SK-N-SH treated with all-trans-retinoic acid at 6 μM for 48 hours (cell line): ENCODE data around the gene CAPN11.
A peak's percentile ranks its signal among the peaks of the same experiment; 100 is the strongest.

ENCODE experiments used
- ATAC-seq: fragments of 200-7000 bp; cut with Tn5 transposase; 3 replicates; pipeline ENCODE4 v1.9.1; 2020; ENCODE audit warnings: mild to moderate bottlenecking, moderate library complexity
- ARNTL ChIP-seq: fragments of 450-650 bp; formaldehyde crosslinking; IDR thresholded peaks from 2 replicates; pipeline ENCODE4 v1.5.0; 2020; ENCODE audit warnings: low read depth, mild to moderate bottlenecking, moderate library complexity, borderline replicate concordance
- BACH2 ChIP-seq: fragments of 250-450 bp; sonication (Bioruptor Pico); IDR thresholded peaks from 2 replicates; pipeline ENCODE4 v1.9.0; 2021; ENCODE audit warnings: mild to moderate bottlenecking, borderline replicate concordance
- CSDC2 ChIP-seq: fragments of 250-450 bp; sonication (Bioruptor Pico); IDR thresholded peaks from 2 replicates; pipeline ENCODE4 v1.5.0; 2020; ENCODE audit warnings: mild to moderate bottlenecking, moderate library complexity
- ESRRG ChIP-seq: fragments of 250-450 bp; sonication (Bioruptor Pico); IDR thresholded peaks from 2 replicates; pipeline ENCODE4 v1.6.1; 2021; ENCODE audit warnings: mild to moderate bottlenecking
- GLIS3 ChIP-seq: fragments of 250-450 bp; sonication (Bioruptor Pico); IDR thresholded peaks from 2 replicates; pipeline ENCODE4 v1.5.0; 2020; ENCODE audit warnings: mild to moderate bottlenecking, moderate library complexity
- ISL1 ChIP-seq: fragments of 250-450 bp; sonication (Bioruptor Pico); IDR thresholded peaks from 2 replicates; pipeline ENCODE4 v2.1.2; 2022; ENCODE audit warnings: mild to moderate bottlenecking, moderate library complexity
- OSR1 ChIP-seq: fragments of 250-450 bp; sonication (Bioruptor Pico); IDR thresholded peaks from 2 replicates; pipeline ENCODE4 v1.8.0; 2022; ENCODE audit warnings: moderate library complexity, mild to moderate bottlenecking, inconsistent platforms
- PPARA ChIP-seq: fragments of 250-450 bp; sonication (Bioruptor Pico); IDR thresholded peaks from 2 replicates; pipeline ENCODE4 v1.5.0; 2020; ENCODE audit warnings: mild to moderate bottlenecking, borderline replicate concordance
- RARB ChIP-seq: fragments of 250-450 bp; sonication (Bioruptor Pico); IDR thresholded peaks from 2 replicates; pipeline ENCODE4 v1.8.0; 2021; ENCODE audit warnings: mild to moderate bottlenecking, moderate library complexity
- SNAI2 ChIP-seq: fragments of 250-450 bp; sonication (Bioruptor Pico); IDR thresholded peaks from 2 replicates; pipeline ENCODE4 v1.5.0; 2020; ENCODE audit warnings: mild to moderate bottlenecking, moderate library complexity
- TCF4 ChIP-seq: fragments of 250-450 bp; sonication (Bioruptor Pico); IDR thresholded peaks from 2 replicates; pipeline ENCODE4 v1.8.0; 2021; ENCODE audit warnings: mild to moderate bottlenecking, moderate library complexity, borderline replicate concordance
- TOX ChIP-seq: fragments of 250-450 bp; sonication (Bioruptor Pico); IDR thresholded peaks from 2 replicates; pipeline ENCODE4 v1.8.0; 2021; ENCODE audit warnings: mild to moderate bottlenecking, moderate library complexity, borderline replicate concordance
- ZC3H10 ChIP-seq: fragments of 250-450 bp; sonication (Bioruptor Pico); IDR thresholded peaks from 2 replicates; pipeline ENCODE4 v1.5.1; 2021; ENCODE audit warnings: mild to moderate bottlenecking, moderate library complexity
- ZFP3 ChIP-seq: fragments of 250-450 bp; sonication (Bioruptor Pico); IDR thresholded peaks from 2 replicates; pipeline ENCODE4 v1.5.0; 2020; ENCODE audit warnings: mild to moderate bottlenecking, moderate library complexity
- ZNF565 ChIP-seq: fragments of 450-650 bp; formaldehyde crosslinking; conservative IDR thresholded peaks from 2 replicates; pipeline ENCODE4 v1.5.0; 2020; ENCODE audit warnings: low read depth, mild to moderate bottlenecking, moderate library complexity
- ZNF70 ChIP-seq: fragments of 450-650 bp; formaldehyde crosslinking; IDR thresholded peaks from 2 replicates; pipeline ENCODE4 v1.5.0; 2020; ENCODE audit warnings: mild to moderate bottlenecking, moderate library complexity
- TF ChIP-seq, protein P1 (sequence below): fragments of 250-450 bp; sonication (Bioruptor Pico); IDR thresholded peaks from 2 replicates; pipeline ENCODE4 v1.8.0; 2021; ENCODE audit warnings: low read depth, mild to moderate bottlenecking, moderate library complexity, borderline replicate concordance
- TF ChIP-seq, protein P2 (sequence below): fragments of 250-450 bp; sonication (Bioruptor Pico); IDR thresholded peaks from 2 replicates; pipeline ENCODE4 v1.5.1; 2020; ENCODE audit warnings: low read depth, mild to moderate bottlenecking, moderate library complexity
- TF ChIP-seq, protein P3 (sequence below): fragments of 250-450 bp; sonication (Bioruptor Pico); IDR thresholded peaks from 2 replicates; pipeline ENCODE4 v1.5.1; 2021; ENCODE audit warnings: mild to moderate bottlenecking, moderate library complexity
- TF ChIP-seq, protein P4 (sequence below): fragments of 250-450 bp; sonication (Bioruptor Pico); IDR thresholded peaks from 2 replicates; pipeline ENCODE4 v1.5.0; 2020; ENCODE audit warnings: mild to moderate bottlenecking, moderate library complexity

Gene CAPN11

GRCh38 chr6:44115866-44116265 lies 42.8 kb upstream of the CAPN11 start (continued):
- TF ChIP-seq, protein P1, sequence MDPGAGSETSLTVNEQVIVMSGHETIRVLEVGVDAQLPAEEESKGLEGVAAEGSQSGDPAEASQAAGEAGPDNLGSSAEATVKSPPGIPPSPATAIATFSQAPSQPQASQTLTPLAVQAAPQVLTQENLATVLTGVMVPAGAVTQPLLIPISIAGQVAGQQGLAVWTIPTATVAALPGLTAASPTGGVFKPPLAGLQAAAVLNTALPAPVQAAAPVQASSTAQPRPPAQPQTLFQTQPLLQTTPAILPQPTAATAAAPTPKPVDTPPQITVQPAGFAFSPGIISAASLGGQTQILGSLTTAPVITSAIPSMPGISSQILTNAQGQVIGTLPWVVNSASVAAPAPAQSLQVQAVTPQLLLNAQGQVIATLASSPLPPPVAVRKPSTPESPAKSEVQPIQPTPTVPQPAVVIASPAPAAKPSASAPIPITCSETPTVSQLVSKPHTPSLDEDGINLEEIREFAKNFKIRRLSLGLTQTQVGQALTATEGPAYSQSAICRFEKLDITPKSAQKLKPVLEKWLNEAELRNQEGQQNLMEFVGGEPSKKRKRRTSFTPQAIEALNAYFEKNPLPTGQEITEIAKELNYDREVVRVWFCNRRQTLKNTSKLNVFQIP (CRISPR knock-in tag): no peak
- no peak for TF ChIP-seq RARB (CRISPR knock-in tag)

DNA sequence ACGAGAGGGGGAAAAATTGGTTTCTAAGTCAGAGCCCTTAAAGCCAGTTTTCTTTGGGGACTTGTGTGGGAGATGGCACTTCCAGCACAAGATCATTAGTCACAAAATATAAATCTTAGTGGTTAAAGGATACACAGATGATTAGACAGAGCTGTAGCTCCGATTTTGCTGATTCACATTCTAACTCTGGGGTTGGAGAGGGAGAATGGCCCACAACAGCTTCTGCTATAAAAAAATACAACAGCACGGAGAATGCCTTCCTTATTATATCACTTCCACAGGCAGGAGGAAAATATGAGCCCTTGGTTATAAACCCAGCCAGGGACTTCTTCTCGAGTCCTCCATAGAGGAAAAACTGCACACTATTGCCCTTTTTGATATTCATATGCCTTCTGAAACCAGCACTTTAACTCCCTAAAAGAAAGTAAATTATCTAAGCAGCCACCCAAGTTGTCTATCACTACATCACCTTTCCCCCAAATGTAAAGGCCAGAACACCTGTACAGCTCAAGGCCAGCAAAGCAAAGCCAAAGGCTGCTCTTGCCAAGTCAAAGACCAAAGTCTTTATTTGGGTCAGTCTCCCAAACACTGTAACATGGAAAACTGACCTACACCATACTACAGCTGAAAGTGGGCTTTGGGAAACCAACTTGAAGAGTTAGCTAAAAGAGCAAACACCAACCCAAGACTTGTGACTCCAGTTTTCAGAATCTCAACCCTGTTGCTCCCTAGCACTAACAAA lies 41.8 kb upstream of the CAPN11 start:
- peak; percentile 78 for ATAC-seq
- TF ChIP-seq ZNF565 (CRISPR knock-in tag): no peak
- TF ChIP-seq ZC3H10: no peak
- TF ChIP-seq ESRRG: no peak
- TF ChIP-seq OSR1 (CRISPR knock-in tag): no peak
- no peak for TF ChIP-seq GLIS3
- TF ChIP-seq PPARA (CRISPR knock-in tag): no peak
- no peak for TF ChIP-seq SNAI2 (CRISPR knock-in tag)
- TF ChIP-seq, protein P2, sequence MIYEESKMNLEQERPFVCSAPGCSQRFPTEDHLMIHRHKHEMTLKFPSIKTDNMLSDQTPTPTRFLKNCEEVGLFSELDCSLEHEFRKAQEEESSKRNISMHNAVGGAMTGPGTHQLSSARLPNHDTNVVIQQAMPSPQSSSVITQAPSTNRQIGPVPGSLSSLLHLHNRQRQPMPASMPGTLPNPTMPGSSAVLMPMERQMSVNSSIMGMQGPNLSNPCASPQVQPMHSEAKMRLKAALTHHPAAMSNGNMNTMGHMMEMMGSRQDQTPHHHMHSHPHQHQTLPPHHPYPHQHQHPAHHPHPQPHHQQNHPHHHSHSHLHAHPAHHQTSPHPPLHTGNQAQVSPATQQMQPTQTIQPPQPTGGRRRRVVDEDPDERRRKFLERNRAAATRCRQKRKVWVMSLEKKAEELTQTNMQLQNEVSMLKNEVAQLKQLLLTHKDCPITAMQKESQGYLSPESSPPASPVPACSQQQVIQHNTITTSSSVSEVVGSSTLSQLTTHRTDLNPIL (CRISPR knock-in tag): no peak
- TF ChIP-seq ISL1 (CRISPR knock-in tag): no peak
- no peak for TF ChIP-seq BACH2 (CRISPR knock-in tag)
- TF ChIP-seq, protein P1 (CRISPR knock-in tag): no peak
- no peak for TF ChIP-seq CSDC2
- no peak for TF ChIP-seq TOX (CRISPR knock-in tag)
- no peak for TF ChIP-seq ARNTL (CRISPR knock-in tag)
- TF ChIP-seq ZFP3 (CRISPR knock-in tag): no peak
- TF ChIP-seq, protein P3, sequence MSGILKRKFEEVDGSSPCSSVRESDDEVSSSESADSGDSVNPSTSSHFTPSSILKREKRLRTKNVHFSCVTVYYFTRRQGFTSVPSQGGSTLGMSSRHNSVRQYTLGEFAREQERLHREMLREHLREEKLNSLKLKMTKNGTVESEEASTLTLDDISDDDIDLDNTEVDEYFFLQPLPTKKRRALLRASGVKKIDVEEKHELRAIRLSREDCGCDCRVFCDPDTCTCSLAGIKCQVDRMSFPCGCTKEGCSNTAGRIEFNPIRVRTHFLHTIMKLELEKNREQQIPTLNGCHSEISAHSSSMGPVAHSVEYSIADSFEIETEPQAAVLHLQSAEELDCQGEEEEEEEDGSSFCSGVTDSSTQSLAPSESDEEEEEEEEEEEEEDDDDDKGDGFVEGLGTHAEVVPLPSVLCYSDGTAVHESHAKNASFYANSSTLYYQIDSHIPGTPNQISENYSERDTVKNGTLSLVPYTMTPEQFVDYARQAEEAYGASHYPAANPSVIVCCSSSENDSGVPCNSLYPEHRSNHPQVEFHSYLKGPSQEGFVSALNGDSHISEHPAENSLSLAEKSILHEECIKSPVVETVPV: no peak

GRCh38 chr6:44117397-44118128 lies 41.1 kb upstream of the CAPN11 start:
- TF ChIP-seq, protein P4, sequence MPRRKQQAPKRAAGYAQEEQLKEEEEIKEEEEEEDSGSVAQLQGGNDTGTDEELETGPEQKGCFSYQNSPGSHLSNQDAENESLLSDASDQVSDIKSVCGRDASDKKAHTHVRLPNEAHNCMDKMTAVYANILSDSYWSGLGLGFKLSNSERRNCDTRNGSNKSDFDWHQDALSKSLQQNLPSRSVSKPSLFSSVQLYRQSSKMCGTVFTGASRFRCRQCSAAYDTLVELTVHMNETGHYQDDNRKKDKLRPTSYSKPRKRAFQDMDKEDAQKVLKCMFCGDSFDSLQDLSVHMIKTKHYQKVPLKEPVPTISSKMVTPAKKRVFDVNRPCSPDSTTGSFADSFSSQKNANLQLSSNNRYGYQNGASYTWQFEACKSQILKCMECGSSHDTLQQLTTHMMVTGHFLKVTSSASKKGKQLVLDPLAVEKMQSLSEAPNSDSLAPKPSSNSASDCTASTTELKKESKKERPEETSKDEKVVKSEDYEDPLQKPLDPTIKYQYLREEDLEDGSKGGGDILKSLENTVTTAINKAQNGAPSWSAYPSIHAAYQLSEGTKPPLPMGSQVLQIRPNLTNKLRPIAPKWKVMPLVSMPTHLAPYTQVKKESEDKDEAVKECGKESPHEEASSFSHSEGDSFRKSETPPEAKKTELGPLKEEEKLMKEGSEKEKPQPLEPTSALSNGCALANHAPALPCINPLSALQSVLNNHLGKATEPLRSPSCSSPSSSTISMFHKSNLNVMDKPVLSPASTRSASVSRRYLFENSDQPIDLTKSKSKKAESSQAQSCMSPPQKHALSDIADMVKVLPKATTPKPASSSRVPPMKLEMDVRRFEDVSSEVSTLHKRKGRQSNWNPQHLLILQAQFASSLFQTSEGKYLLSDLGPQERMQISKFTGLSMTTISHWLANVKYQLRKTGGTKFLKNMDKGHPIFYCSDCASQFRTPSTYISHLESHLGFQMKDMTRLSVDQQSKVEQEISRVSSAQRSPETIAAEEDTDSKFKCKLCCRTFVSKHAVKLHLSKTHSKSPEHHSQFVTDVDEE (CRISPR knock-in tag): no peak
- TF ChIP-seq, protein P1 (CRISPR knock-in tag): no peak
- TF ChIP-seq, protein P2 (CRISPR knock-in tag): no peak
- TF ChIP-seq TOX (CRISPR knock-in tag) (no peak), TCF4 (CRISPR knock-in tag) (no peak), ISL1 (CRISPR knock-in tag) (no peak), OSR1 (CRISPR knock-in tag) (no peak), ZFP3 (CRISPR knock-in tag) (no peak), ZNF70 (CRISPR knock-in tag) (no peak)
- ATAC-seq: no peak
